Stimulated activated CD8-positive, alpha-beta memory T cell treated with anti-CD3 and anti-CD28 coated beads, Interleukin-7, amount 100 ng/mL, for 48 hours (primary cell): ENCODE data around the gene SELENOO.

Experiments used
- DNase-seq, 2 donors: peaks; one replicate each; pipeline ENCODE4 v3.0.0-alpha.2; 2020; ENCODE audit warnings: low read depth in 1 of 2; ENCODE audit errors: extremely low read depth in 1 of 2

SELENOO gene

DNA sequence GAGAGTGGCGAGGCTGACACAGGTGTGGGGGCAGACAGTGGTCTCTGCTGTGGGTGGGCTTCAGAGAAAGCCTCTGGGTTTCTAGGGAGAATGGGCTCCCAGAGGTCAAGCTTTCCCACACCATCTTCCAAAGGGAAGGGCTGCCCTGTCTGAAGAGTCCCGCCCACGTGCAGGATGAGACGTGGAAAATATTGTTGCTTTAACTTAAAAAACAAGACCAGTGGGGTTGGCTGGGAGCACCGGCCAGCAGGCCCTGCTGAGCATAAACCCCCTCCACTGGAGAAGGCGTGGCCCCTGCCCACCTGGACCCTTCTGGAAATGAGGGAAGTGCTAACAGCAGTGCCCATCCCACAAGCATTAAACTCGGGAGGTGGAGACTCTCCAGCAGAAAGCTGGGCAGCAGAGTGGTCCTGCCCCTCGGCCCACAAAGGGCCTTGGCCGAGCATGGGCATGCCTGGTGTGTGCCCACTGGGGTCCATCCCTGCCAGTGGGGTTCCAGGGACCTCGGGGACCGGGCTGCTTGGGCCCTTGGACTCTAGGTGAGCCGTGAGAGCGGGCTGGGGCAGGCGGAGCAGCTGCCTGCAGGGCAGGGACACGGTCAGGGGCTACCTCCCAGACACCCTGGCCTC lies 15.4 kb downstream of the SELENOO start:
- no peak for DNase-seq

GRCh38 chr22:50216684-50217520 lies 16.1 kb downstream of the SELENOO start:
- no peak for DNase-seq

DNA sequence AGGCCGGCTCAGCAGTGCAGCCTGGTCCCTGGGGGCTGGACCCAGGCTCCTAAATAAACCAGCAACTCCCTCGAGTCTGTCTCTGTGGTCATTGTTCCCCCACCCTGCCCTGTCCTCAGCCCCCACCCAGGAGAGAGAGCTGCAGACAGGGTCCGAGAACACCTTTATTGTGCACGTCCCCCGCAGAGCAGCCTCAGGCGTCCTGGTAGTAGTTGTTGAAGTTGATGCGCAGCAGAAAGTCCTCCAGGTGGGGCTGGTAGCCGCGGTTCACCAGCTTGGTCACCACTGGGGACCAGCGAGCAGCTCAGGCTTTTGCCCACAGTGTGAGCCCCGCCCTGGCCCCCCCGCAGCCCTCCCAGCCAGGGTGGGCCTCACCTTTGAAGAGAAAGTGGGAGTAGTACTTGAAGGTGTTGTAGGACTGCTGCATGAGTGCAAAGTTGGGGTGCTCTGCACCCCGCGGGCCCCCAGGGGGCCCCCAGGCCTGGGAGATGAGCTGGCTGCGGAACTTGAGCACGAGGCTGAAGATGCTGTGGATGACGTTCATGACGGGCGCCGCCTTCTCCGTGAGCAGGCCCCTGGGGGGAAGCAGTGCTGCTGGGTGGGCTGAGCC lies 16.8 kb downstream of the SELENOO start:
- DNase-seq, result no peak

DNA sequence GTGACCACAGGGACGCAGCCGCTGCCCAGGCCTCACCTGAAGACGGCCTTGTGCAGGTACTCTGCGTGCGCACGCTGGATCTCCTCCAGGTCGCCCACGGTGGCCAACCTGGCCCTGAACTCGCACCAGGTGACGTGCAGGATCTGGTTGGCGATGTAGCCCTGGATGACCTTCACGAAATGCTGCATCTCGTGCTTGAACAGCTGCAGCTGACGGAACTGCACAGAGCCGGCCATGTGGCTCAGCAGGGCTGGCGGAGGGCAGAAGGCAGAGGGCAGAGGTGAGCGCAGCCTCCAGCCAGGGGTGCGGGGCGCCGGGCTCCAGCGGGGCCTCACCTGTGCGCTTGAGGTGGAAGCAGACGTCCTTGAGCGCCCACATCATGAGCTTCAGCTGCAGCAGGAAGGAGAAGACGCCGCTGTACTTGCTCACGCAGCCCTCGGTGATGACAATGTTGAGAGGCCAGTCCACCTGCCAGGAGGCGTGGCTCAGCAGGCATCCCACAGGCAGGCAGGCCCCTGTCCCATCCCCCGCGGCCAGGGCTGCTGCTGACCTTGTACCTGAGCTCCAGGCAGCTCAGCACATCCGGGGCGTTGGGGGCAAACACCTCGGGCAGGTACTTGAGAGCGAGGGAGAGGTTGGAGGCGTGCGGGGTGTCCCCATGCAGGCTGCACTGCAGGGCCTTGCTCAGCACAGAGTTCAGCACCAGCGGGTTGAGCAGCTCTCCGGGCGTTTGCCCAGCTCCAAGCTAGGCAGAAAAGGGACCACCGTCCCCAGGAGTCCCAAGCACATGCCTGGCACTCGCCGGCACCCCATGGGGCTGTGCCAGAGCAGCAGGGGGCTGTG lies 17.6 kb downstream of the SELENOO start:
- no peak for DNase-seq

DNA sequence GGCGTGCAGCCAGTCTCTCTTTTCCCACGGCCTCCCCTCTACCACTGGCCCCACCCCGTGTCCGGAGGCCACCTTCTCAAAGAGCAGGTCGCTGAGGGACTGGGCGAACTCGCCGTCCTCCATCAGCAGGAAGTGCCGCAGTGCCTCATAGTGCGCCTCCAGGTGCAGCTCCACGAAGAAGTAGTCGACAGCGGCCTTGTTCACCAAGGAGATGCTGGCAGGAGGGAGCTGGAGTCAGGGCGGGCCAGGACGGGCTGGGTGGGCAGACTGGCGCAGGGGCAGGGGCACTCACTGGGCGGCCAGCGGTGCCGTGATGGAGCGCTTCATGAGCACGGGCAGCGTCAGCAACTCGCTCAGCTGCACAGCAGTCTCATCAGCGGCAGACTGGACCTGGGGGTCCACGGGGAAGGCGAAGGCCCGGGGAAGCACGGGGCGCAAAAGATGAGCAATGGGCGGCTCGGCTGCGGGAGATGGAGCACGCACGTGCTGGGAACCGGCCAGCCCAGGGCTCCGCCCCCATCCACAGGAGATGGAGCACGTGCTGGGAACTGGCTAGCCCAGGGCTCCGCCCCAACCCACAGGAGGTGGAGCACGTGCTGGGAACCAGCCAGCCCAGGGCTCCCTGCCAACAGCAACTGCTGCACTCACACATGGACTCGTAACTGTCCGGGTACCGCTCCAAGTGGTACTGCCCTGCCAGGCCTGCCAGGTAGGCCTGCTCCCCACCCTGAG lies 18.4 kb downstream of the SELENOO start:
- no peak for DNase-seq

DNA sequence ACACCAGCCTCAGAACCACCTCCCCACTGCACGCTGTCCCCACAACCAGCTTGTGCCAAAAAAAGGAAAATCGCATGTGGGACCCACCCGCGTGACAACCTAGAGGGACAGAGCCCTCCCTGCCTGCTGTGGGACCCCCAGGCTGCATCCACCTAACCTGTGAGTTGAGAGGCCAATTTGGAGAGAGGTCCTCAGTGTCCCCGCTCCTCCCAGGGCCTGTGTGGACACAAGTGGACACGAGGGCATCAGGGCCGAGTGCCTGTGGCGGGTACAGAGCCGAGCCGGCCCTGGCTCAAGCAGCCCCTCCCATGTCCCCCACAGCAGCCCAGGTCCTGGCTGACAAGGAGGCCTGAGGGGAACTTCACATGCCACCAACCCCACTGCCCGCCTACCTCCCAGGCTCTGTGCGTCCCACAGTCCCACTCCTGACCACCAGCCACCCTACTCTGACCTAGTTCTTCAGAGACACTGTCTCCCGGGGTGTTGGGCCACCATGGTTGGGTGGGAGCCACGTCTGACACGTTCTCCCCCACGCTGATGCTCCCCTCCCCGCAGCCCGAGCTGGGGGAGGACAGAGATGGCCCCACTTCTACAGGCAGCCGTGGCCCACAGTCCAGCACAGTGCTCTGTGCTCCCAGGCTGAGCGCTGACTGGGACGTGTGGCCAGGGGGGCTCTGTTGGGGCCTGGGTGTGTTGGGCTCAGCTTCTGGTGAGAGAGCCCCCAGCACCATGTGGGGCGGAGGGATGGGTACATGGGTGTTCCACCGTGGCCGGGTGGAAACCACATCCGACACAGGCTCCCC lies 19.2 kb downstream of the SELENOO start:
- no peak for DNase-seq

GRCh38 chr22:50220603-50221409 lies 20.0 kb downstream of the SELENOO start:
- DNase-seq, result no peak

DNA sequence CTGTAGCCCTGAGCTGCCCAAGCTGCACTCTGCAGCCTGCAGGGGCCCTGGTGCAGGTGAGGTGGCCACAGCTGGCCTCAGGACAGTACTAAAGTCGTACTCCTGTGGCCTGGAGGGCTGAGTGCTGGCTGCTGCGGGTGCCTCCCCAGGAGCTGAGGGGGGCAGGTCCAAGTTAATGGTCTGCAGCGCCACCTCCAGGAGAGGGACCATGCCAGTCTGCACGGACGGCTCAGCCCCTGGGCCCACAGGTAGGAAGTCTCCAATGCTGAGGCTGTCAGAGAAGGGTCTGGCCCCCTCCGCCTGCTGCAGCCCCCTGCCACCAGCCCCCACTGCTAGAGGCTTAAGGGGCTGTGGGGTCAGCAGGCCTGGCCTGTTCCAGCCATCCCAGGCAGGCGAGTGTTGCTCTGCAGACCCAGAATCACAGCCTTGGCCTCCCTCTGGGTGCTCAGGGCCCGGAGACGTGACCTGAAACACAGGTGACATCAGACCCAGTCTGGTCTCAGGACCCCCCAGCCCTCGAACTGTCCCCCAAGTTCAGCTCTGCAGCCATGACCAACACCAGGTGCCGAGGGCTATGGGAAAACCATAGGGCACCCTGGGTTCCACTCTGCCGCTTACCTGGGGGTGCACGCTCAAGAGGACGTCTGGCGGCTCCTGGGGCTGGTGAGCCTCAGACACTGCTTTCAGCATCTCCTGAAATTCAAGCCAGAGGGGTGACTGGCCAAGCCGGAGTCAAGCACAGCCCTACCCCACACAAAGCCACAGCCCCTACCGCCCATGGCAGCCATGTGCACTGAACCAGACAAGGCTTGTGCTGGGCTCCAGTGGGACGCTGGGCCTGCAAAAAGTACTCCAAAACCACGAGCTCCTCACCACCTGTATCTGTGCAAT lies 20.8 kb downstream of the SELENOO start:
- no peak for DNase-seq

GRCh38 chr22:50222508-50222907 lies 21.7 kb downstream of the SELENOO start:
- no peak for DNase-seq

DNA sequence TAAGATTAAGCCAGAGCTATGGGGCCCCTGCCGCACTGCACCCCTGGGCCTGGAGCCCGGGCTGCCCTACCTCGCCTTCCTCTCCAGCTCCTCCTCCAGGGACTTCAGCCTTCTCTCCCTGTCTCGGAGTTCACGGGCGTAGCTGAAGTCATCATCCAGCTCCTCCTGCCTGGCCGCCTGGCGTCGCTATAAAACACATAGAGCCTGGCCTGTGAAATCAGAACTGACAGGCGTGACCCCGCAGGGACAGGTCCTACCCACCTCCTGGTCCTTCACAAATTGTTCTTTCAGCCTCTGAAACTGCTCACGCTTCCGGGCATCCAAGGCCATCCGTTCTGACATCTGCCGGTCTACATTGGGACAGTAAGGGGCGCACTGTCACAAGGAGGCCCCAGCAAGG lies 23.3 kb downstream of the SELENOO start:
- DNase-seq, result no peak

DNA sequence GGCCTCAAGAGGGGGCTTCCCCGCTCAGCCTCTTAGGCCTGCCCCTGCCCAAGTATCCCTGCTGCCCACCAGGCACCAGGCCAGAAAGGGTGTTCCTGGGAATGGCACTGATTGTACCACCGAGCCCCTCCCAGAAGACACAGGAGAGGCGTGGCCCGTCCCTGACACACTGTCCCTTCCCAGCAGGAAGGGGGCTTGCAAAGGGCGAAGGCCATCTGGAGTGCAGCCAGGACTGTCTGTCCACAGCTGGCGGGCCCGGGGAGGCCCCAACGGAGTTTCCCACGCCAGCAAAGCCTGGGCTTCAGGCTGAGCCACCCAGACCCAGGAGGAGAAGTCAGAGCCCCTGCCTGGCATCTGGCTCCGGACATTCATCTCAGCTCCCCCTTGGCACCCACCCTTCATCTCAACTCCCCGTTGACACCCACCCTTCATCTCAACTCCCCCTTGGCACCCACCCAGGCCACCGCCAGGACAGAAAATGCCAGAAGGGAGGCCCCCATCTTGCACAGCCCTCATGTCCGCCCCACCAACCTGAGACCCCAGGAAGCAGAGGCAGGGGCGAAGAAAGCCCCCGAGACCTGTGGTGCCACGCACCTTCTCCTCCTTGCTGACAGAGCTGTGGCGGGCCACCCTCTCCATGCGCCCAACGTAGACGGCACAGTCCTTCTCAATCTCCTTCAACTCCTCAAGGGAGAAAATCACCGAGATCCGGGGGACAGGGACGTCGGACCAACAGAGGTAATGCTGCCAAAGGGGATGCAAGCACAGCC lies 24.6 kb downstream of the SELENOO start:
- DNase-seq, result no peak

DNA sequence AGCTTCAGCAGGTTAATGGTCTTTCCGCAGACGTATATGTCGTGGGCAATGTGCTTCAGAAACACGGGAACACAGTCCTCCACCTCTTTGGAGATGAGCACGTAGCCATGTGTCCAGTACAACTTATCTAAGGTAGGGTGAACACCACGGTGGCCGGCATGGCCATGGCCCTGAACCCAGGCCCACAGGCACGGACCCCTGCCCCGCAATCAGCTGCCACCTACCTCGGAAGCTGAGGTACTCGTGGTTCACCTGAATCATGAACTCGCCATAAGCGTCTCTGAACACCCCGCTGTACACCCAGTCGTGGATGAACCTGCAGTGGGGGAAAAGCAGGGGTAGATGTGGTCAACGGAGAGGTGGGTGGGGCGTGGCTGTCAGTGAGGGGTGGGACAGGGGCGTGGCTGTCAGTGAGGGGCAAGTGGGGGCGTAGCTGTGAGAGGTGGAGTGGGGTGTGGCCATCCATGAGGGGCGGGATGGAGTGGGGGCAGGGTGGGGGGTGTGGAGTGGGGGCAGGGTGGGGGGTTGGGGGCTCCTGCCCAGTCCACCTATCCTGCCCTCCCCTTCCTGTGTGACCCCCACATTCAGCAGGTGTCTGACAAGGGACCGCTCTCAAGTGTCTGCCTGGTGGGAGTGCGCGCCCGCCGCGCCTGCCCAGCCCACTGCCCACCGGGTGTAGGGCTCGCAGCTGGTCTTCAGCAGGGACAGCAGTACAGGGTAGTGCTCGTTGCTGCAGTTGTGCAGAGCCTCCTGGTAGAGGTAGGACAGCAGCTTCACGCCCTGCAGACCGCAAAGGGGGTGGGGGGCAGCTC lies 25.5 kb downstream of the SELENOO start:
- no peak for DNase-seq

DNA sequence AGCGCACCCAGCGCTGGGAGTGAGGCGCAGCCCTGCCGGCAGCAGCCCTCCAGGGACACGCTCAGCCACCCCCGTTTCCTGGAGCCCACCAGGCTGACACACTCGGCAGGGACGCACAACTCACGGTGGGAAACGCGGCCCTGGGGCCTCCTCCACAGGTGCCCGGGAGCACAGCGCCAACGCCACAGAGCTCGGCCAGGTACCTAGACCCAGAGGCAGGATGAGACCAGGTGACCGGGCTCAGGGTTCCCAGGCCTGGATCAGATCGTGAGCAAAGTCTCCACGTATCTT lies 26.0 kb downstream of the SELENOO start:
- DNase-seq, result no peak

- no peak for DNase-seq
These were observed 26.9 kb downstream of the SELENOO start for GRCh38 chr22:50227579-50228215.

DNA sequence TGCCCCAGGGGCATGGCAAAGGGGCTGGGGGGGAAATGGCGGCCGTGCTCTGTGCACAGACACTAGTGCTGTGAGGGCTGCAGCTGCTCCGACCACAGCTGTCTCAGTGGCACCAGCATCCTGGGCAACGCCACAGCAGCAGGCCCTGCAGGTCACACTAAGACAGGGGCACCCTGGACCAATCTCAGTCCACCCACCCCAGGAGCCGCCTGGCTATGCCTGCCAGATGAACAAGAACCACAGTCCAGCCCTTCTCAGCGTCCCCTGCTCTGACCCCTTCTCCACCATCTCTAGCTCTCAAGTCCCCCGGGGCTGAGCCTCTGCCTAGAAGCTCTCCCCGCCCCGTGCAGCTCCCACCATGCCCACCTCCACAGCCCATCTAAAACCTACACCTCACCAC lies 27.6 kb downstream of the SELENOO start:
- no peak for DNase-seq

DNA sequence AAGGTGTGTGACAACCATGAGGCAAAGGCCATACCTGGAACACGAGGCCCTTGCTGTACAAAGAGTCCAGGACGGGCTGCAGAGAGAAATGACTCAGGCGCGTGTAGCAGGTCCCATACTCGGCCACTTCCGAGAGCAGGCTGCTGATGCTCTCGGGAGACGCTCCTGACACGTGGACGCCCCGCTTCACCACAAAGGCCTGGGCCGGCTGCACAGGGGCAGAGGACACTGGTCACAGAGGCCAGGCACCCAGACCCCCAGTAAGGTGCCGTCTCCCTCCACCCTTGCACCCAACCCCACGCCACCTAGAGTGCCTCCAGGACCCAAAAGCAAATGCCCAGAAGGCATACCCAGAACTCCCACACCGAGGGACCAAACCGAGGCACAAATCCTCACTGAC lies 28.6 kb downstream of the SELENOO start:
- no peak for DNase-seq
